ENCODE measurements around the gene SUSD4.

Gene SUSD4

DNA sequence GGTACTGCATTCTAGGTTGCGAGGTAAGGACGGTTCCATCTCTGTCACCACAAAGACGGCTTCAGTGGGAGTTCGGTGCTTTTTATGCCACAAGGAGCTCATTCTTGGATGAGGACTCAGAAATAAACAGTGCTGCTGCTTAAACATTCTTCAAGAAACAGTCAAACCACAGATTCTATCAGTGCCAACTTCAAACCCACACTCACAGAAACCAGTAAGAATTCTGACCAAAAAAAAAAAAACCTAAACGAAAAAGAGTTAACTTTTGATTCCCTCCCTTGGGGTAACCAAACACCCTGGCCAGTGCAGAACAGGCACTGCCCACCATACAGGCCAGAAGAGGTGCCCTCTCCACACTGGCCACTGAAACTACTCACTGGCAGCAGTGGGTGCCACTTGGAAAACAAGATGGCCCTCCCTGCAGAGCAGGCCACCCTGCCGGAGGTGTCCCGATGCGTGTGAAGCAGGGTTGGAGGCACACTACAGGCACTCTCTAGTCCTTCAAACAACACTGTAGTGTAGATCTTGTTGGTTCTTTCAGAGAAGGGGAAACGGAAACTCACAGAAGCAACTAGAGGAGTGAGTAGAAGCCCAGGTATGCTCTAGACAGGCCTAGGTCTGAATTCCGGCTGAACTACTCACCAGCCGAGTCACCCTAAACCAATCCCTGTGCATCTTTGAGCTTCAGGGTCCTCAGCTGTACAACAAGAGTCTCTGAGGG lies 133.7 kb downstream of the SUSD4 start:
- DNase-seq (ENCODE audit: low spot score), result peak; percentile 32

GRCh38 chr1:223229756-223230155 lies 134.2 kb downstream of the SUSD4 start:
- DNase-seq (ENCODE audit: low spot score), result no peak

DNA sequence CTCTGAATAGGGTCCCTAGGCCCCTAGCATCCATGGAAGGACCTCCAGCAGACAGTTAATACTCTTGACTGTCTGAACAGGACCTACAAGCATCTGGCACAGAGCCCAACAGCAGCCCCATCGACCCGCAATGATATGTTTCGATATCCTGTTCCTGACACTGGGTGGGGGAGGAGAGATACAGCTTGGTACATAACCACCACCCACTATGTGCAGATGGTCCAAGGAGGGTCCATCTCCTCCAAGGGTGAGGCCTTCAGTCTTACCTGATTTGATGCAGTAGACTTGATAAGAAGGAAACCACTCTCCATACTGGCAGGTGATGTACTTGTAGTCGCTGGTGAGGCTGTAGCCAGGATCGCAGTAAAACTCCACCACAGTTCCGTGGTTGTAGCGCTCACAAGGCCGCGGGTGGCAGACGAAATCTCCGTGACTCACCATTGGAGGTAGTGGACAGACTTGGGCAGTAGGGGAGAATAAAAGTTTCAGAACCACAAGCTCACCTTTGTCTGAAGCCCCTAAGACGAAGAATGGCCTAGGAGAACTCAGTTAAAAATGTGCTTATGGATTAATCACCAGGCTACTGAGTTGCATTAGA lies 134.9 kb downstream of the SUSD4 start:
- no peak for DNase-seq (ENCODE audit: low spot score)

DNA sequence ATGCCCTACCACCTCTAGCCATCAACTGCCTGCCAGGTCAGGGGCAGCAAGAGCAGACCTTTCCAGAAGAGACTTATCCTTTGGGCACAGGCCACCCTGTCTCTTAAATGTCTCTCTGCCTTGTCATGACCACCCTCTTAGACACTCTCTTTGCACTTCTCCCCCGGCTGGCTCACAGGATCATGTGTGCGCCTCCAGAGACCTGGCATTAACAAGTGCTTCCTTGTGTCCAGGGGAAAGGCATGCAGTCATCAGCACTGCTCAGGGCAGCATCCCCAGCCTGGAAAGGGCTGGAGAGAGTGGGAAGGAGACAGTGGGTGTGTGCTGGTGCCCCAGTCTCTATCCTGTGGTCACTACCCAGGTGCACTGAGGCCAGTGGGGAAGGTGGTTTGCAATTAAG lies 135.8 kb downstream of the SUSD4 start:
- DNase-seq (ENCODE audit: low spot score), result no peak

GRCh38 chr1:223227486-223228196 lies 136.3 kb downstream of the SUSD4 start:
- no peak for DNase-seq (ENCODE audit: low spot score)

DNA sequence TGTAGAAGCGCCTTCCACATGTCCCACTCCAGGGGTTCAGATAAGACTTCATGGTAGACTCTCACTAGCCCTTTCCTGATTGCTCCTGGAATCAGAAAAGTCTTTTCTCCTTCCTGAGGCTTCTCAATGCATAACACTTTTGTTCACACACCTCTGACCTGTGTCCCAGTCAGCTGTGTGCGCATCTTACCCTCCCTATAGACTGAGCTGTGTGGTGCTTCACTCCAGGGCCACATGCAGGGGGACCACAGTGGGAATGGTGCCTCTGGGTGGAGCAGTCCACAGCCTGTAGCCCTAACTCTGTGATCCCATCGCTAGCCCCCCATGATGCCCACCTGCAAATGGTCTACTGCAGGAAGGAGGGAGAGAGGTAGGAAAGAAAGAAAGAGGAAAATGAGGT lies 136.9 kb downstream of the SUSD4 start:
- DNase-seq (ENCODE audit: low spot score), result no peak

DNA sequence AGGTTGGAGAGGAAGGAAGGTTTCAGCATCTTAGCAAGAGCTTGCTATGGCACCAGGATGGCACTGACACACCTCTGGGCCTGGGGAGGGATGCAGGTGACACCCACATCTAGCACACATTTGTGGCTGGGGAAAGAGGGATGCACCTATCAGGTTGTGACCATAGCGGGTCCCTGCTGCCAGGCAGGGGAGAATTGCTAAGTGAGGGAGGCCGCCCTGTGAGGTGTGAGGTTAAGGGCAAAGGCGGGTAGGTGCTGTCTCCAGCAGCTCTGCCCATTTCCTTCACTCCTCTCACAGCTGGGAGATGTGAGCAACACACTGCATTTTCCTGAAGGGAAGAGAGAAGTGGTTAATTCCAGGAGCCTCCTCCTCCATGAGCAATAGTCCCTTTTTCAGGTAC lies 137.7 kb downstream of the SUSD4 start:
- DNase-seq (ENCODE audit: low spot score), result no peak

DNA sequence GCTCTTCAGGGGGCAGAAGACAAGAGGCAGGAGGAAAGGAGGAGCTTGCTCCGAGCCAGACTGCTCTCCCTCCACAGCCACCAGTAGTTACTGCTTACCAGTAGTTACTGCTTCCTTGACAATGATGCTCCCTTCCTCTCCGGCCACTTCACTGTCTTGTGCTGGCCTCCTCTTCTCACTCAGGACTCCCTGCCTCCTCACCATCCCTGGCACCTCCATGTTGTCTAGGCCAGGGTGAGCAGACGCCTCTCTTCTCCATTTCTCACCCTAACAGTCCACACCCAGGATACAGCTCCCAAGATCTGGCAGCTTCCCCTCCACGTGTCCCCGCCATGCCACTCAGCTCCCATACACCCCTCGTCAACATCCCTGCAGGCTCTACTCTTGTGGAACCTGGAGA lies 138.5 kb downstream of the SUSD4 start:
- no peak for DNase-seq (ENCODE audit: low spot score)

DNA sequence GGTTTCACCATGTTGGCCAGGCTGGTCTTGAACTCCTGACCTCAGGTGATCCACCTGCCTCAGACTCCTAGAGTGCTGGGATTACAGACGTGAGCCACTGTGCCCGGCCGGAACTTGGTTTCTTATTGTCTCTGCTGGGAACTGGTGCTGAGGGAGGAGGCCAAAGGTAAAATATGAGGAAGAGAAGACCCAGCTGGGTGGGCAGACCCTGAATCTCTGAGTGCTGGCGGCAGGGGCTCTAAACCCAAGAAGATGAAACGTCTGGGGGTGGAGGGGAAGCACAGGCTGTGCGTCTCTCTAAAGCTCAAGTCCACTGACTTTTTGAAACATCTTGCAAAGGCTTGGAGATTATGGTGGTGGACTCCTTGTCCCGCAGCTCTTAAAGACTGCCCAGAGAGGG lies 138.9 kb downstream of the SUSD4 start:
- DNase-seq (ENCODE audit: low spot score), result no peak

- DNase-seq (ENCODE audit: low spot score), result no peak
Observed at GRCh38 chr1:223224465-223224864, 139.5 kb downstream of the SUSD4 start.

GRCh38 chr1:223223091-223223995 lies 140.6 kb downstream of the SUSD4 start:
- DNase-seq (ENCODE audit: low spot score), result no peak

GRCh38 chr1:223222377-223222776 lies 141.6 kb downstream of the SUSD4 start:
- no peak for DNase-seq (ENCODE audit: low spot score)

- no peak for DNase-seq (ENCODE audit: low spot score)
Observed at GRCh38 chr1:223221686-223222085, 142.3 kb downstream of the SUSD4 start.

GRCh38 chr1:223219846-223220610 lies 143.9 kb downstream of the SUSD4 start:
- no peak for DNase-seq (ENCODE audit: low spot score)

- no peak for DNase-seq (ENCODE audit: low spot score)
Observed at GRCh38 chr1:223219318-223219635, 144.7 kb downstream of the SUSD4 start.

DNA sequence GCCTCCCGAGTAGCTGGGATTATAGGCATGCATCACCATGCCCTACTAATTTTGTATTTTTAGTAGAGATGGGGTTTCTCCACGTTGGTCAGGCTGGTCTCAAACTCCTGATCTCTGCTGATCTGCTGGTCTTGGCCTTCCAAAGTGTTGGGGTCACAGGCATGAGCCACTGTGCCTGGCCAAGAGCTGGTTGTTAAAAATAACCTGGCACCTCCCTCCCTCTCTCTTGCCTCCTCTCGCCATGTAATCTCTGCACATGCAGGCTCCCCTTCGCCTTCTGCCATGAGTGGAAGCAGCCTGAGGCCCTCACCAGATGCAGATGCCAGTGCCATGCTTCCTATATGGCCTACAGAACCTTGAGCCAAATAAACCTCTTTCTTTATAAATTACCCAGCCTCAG lies 146.2 kb downstream of the SUSD4 start:
- DNase-seq (ENCODE audit: low spot score), result no peak

GRCh38 chr1:223216531-223217205 lies 147.3 kb downstream of the SUSD4 start:
- DNase-seq (ENCODE audit: low spot score), result no peak

DNA sequence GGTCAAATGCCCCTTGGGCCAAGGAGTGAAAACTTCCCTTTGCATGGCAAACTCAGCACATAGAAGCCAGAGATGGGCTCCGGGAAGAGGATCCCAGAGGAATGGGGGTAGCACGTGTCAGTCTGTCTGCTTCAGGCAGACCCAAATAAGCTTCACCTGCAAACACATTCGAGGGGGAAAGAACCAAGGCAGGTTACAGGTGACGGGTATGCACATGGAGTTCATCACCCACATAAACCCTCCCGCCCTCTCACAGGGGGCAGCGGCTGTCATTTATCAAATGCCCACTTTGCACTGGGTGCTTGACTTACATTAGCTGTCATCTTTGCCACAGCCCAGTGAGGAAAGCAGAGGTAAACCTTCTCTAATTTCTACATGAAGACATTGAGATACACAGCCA lies 147.9 kb downstream of the SUSD4 start:
- DNase-seq (ENCODE audit: low spot score), result no peak

GRCh38 chr1:223215026-223215425 lies 148.9 kb downstream of the SUSD4 start:
- no peak for DNase-seq (ENCODE audit: low spot score)

DNA sequence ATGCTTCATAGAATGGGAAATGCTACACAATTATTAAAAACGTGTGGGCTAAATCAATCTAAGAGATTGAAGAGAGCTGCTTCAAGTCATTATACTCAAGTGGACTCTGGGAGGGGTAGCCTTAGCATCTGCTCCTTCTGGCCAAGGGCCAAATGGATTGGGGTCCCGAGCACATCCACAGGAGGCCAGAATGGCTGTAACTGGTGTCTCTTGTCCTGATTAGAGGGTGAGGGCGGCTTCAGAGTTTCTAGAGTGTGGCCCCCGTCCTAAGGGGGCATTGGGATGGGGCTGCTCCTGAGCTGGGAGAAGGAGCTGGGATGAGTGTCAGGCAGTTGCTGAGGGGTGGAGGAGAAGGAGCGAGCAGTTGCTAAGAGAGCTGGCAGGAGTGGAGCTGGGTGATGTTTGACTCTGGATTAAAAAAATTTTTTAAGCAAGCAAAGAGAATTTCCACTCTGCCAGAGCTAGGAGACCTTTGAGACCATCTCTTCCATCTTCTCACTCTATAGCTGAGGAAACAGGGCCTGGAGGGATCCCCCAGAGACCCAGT lies 149.6 kb downstream of the SUSD4 start:
- DNase-seq (ENCODE audit: low spot score), result no peak

GRCh38 chr1:223212441-223212840 lies 151.5 kb downstream of the SUSD4 start:
- no peak for DNase-seq (ENCODE audit: low spot score)

Data from CD4-positive, alpha-beta T cell treated with Interleukin-15 for 4 hours (primary cell).